IMR-90 (cell line): ENCODE results near the gene DMXL2. TPM values are rescaled to one million over a fixed set of nuclear protein-coding genes. Genes with fewer than 3 reads are reported as not detected.

Source experiments
- ATAC-seq: fragments of 200-7000 bp; cut with Tn5 transposase; 2 replicates; pipeline ENCODE4 v1.9.1; 2020; ENCODE audit warnings: low read depth, mild to moderate bottlenecking, moderate library complexity
- BruUV-seq: library from RNA; stranded (reverse); fragments of 400-500 nt; replicated peaks from 2 replicates; lab custom pipeline; 2021; lab: Mats Ljungman, UMichigan
- CTCF ChIA-PET: fragments of 300-600 bp; formaldehyde crosslinking; extraction: SDS; loops from one replicate; lab custom pipeline; 2021; ENCODE audit warnings: antibody characterized with exemption; lab: Yijun Ruan, JAX
- POLR2A ChIA-PET: fragments of 300-600 bp; sonication (Branson Sonifier 250); formaldehyde crosslinking; loops from one replicate; lab custom pipeline; 2022; ENCODE audit warnings: antibody characterized with exemption; ENCODE audit not compliant: unreplicated experiment; lab: Charles Lee
- DNase-seq: peaks from one replicate; pipeline ENCODE4 v3.0.0; 2013
- H2AFZ ChIP-seq: replicated peaks from 2 replicates; pipeline ENCODE3; 2013; ENCODE audit warnings: low read length, mild to moderate bottlenecking; ENCODE audit not compliant: poor library complexity
- H2AK5ac ChIP-seq: 2 replicates; pipeline ENCODE4 v1.6.1; 2013; ENCODE audit warnings: low read depth, low read length, inconsistent platforms
- H2AK9ac ChIP-seq: replicated peaks from 2 replicates; pipeline ENCODE3; 2013; ENCODE audit warnings: mild to moderate bottlenecking, low read depth, low read length, moderate library complexity; ENCODE audit not compliant: poor library complexity
- H2BK120ac ChIP-seq: 2 replicates; pipeline ENCODE4 v1.6.1; 2013; ENCODE audit warnings: low read depth, low read length, inconsistent platforms
- H2BK15ac ChIP-seq: 3 replicates; pipeline ENCODE4 v1.6.1; 2013; ENCODE audit warnings: low read depth, low read length, inconsistent platforms
- H2BK20ac ChIP-seq: 2 replicates; pipeline ENCODE4 v1.6.1; 2013; ENCODE audit warnings: low read depth, mild to moderate bottlenecking, inconsistent platforms, low read length, moderate library complexity
- H2BK5ac ChIP-seq: 2 replicates; pipeline ENCODE4 v1.6.1; 2013; ENCODE audit warnings: mild to moderate bottlenecking, low read depth, low read length, inconsistent platforms; ENCODE audit not compliant: poor library complexity, severe bottlenecking
- H3K14ac ChIP-seq: replicated peaks from 2 replicates; pipeline ENCODE4 v1.6.1; 2013; ENCODE audit warnings: low read depth, low read length, inconsistent platforms
- H3K18ac ChIP-seq: 2 replicates; pipeline ENCODE4 v1.6.1; 2013; ENCODE audit warnings: low read depth, low read length, control low read depth
- H3K23ac ChIP-seq: 2 replicates; pipeline ENCODE4 v1.6.1; 2013; ENCODE audit warnings: low read depth, low read length, inconsistent platforms
- H3K27ac ChIP-seq: 2 replicates; pipeline ENCODE4 v1.5.1; 2013; ENCODE audit warnings: mild to moderate bottlenecking, control low read depth, low read length; ENCODE audit not compliant: insufficient read depth
- H3K27me3 ChIP-seq: 2 replicates; pipeline ENCODE4 v1.6.1; 2013; ENCODE audit warnings: low read length; ENCODE audit not compliant: control insufficient read depth, insufficient read depth
- H3K36me3 ChIP-seq: 2 replicates; pipeline ENCODE4 v1.6.1; 2013; ENCODE audit warnings: low read length, mixed read lengths; ENCODE audit not compliant: control insufficient read depth, insufficient read depth
- H3K4ac ChIP-seq: 2 replicates; pipeline ENCODE4 v1.6.1; 2013; ENCODE audit warnings: low read depth, low read length, inconsistent platforms
- H3K4me1 ChIP-seq: 2 replicates; pipeline ENCODE4 v1.6.1; 2013; ENCODE audit warnings: low read length, mixed read lengths; ENCODE audit not compliant: control insufficient read depth, insufficient read depth
- H3K4me2 ChIP-seq: 2 replicates; pipeline ENCODE4 v1.6.1; 2013; ENCODE audit warnings: low read depth, mild to moderate bottlenecking, control low read depth, low read length, moderate library complexity
- H3K4me3 ChIP-seq: 2 replicates; pipeline ENCODE4 v1.5.1; 2013; ENCODE audit warnings: low read depth, mild to moderate bottlenecking, control low read depth, low read length, moderate library complexity; ENCODE audit not compliant: insufficient read depth
- H3K56ac ChIP-seq: 2 replicates; pipeline ENCODE4 v1.6.1; 2013; ENCODE audit warnings: low read length, inconsistent platforms; ENCODE audit not compliant: insufficient read depth; ENCODE audit errors: extremely low read depth
- H3K79me1 ChIP-seq, 2 experiments: 2 replicates each; pipeline ENCODE4 v1.6.1; 2013; ENCODE audit warnings: low read length in 2 of 2, inconsistent platforms in 1 of 2, low read depth in 1 of 2
- H3K9ac ChIP-seq: 2 replicates; pipeline ENCODE4 v1.6.1; 2013; ENCODE audit warnings: low read depth, low read length, control low read depth
- H3K9me1 ChIP-seq: 2 replicates; pipeline ENCODE4 v1.6.1; 2013; ENCODE audit warnings: low read length, inconsistent platforms; ENCODE audit not compliant: insufficient read depth
- H3K9me3 ChIP-seq: 2 replicates; pipeline ENCODE4 v1.6.1; 2013; ENCODE audit warnings: low read length; ENCODE audit not compliant: control insufficient read depth, insufficient read depth
- H4K20me1 ChIP-seq: 2 replicates; pipeline ENCODE4 v1.6.1; 2013; ENCODE audit warnings: low read length, inconsistent platforms; ENCODE audit not compliant: insufficient read depth
- H4K5ac ChIP-seq: 2 replicates; pipeline ENCODE4 v1.6.1; 2013; ENCODE audit warnings: mild to moderate bottlenecking, low read depth, low read length, control low read depth
- H4K8ac ChIP-seq, 2 experiments: 2 replicates each; pipeline ENCODE4 v1.6.1; 2013; ENCODE audit warnings: low read depth in 2 of 2, low read length in 2 of 2, control low read depth in 1 of 2, inconsistent platforms in 1 of 2
- H4K91ac ChIP-seq: 2 replicates; pipeline ENCODE4 v1.6.1; 2013; ENCODE audit warnings: low read depth, low read length, inconsistent platforms; ENCODE audit not compliant: insufficient read depth
- BHLHE40 ChIP-seq: fragments of 150-350 bp; IDR thresholded peaks from 2 replicates; pipeline ENCODE4 v1.6.1; 2016; ENCODE audit warnings: mild to moderate bottlenecking, low read depth, low read length
- CEBPB ChIP-seq: IDR thresholded peaks from 2 replicates; pipeline ENCODE4 v1.6.1; 2012; ENCODE audit warnings: low read depth, low read length, improper control_type of control experiment
- CHD1 ChIP-seq: IDR thresholded peaks from 2 replicates; pipeline ENCODE4 v1.6.1; 2012; ENCODE audit warnings: low read depth, low read length, improper control_type of control experiment
- FOS ChIP-seq: fragments of 150-350 bp; IDR thresholded peaks from 2 replicates; pipeline ENCODE4 v1.6.1; 2016; ENCODE audit warnings: low read depth, low read length
- MAFK ChIP-seq: IDR thresholded peaks from 2 replicates; pipeline ENCODE4 v1.6.1; 2012; ENCODE audit warnings: low read depth, low read length, improper control_type of control experiment
- MAZ ChIP-seq: IDR thresholded peaks from 2 replicates; pipeline ENCODE4 v1.6.1; 2012; ENCODE audit warnings: low read depth, mild to moderate bottlenecking, low read length, improper control_type of control experiment, moderate library complexity, borderline replicate concordance
- MXI1 ChIP-seq: IDR thresholded peaks from 2 replicates; pipeline ENCODE4 v1.6.1; 2012; ENCODE audit warnings: low read depth, mild to moderate bottlenecking, low read length, moderate library complexity, borderline replicate concordance
- NFE2L2 ChIP-seq: fragments of 150-350 bp; IDR thresholded peaks from 2 replicates; pipeline ENCODE4 v1.6.1; 2016; ENCODE audit warnings: low read depth, mild to moderate bottlenecking, low read length
- POLR2A ChIP-seq: IDR thresholded peaks from 2 replicates; pipeline ENCODE4 v1.6.1; 2012; ENCODE audit warnings: mild to moderate bottlenecking, low read depth, low read length
- RAD21 ChIP-seq: IDR thresholded peaks from 2 replicates; pipeline ENCODE4 v1.6.1; 2012; ENCODE audit warnings: low read length, improper control_type of control experiment
- RCOR1 ChIP-seq: IDR thresholded peaks from 2 replicates; pipeline ENCODE4 v1.6.1; 2012; ENCODE audit warnings: mild to moderate bottlenecking, low read length, improper control_type of control experiment; ENCODE audit not compliant: insufficient replicate concordance
- RFX5 ChIP-seq: IDR thresholded peaks from 2 replicates; pipeline ENCODE4 v1.8.0; 2012; ENCODE audit warnings: low read depth, mild to moderate bottlenecking, low read length, moderate library complexity
- SMC3 ChIP-seq: fragments of 150-350 bp; IDR thresholded peaks from 2 replicates; pipeline ENCODE4 v1.6.1; 2016; ENCODE audit warnings: low read depth, mild to moderate bottlenecking, antibody characterized with exemption, low read length, moderate library complexity
- WGBS, 2 experiments: methylation state at CpG; one replicate each; pipeline versions ENCODE4 v1.1.5 to v1.1.7; 2013; ENCODE audit warnings: missing lambda C conversion rate in 2 of 2; ENCODE audit not compliant: insufficient read length in 1 of 2; ENCODE audit errors: extremely low coverage in 2 of 2; 5-methylcytosine and 5-hydroxymethylcytosine counted together
- dilution Hi-C: fragments of 300-500 bp; cut with HindIII; formaldehyde crosslinking; loops from one replicate; pipeline ENCODE4 v1.14.3; 2018; ENCODE audit warnings: low sequenced_read_pairs; ENCODE audit not compliant: unreplicated experiment
- in situ Hi-C: fragments of 300-500 bp; cut with MboI; formaldehyde crosslinking; loops from 3 replicates; pipeline ENCODE4 v1.14.3; 2019; ENCODE audit warnings: low sequenced_read_pairs, inconsistent platforms, mixed read lengths
- intact Hi-C: fragments of 100-400 bp; cut with micrococcal nuclease; formaldehyde crosslinking; loops from 2 replicates; pipeline ENCODE4 v1.10.0; 2022
- polyA plus RNA-seq, 3 experiments: library from polyadenylated mRNA; depleted of rRNA; stranded (reverse); fragments of >200 nt; gene quantifications; 2 replicates each; pipeline ENCODE4 v1.2.3, GENCODE V29; 2012; ENCODE audit warnings: low replicate concordance in 1 of 3
- total RNA-seq: library from RNA; depleted of rRNA; stranded (reverse); fragments of >200 nt; gene quantifications from 2 replicates; pipeline ENCODE4 v1.2.3, GENCODE V29; 2012
- TF ChIP-seq, protein P1 (sequence below): fragments of 150-350 bp; IDR thresholded peaks from 2 replicates; pipeline ENCODE4 v1.6.1; 2017; ENCODE audit warnings: mild to moderate bottlenecking, antibody characterized with exemption, low read length, low read depth
- TF ChIP-seq, protein P2 (sequence below): fragments of 150-350 bp; IDR thresholded peaks from 2 replicates; pipeline ENCODE4 v1.6.1; 2016; ENCODE audit warnings: low read depth, mild to moderate bottlenecking, low read length, moderate library complexity, borderline replicate concordance
- TF ChIP-seq, protein P3 (sequence below): conservative IDR thresholded peaks from 2 replicates; pipeline ENCODE4 v1.5.1; 2012; ENCODE audit warnings: mild to moderate bottlenecking, low read depth, low read length, improper control_type of control experiment

Gene DMXL2
- total and polyA plus RNA-seq, 2 of the 4 experiments (the other 2 are of a cell fraction), result 9.7 to 21.9 TPM

DNA sequence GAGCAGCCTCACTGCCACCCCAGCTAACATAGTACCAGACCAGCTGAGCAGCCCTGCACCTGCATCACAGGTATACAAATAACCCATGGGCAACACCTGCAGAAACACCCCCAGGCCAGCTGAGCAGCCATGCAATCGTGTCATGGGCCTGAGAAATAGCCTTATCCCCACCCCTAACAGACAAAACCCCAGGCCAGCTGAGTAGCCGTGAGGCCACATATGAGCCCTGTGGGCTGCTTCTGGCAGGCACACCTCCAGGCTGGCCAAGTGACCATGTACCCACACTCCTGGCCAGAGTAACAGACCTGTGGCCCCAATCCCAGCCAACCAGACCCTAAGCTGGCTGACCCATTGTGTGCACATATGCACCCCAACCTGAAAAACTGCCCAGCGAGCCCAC, 138.6 kb downstream of the DMXL2 start:
- no peak overlapping the region for H3K4me2 ChIP-seq
- no peaks in the 10 kb centered on the region for H4K20me1 ChIP-seq
- POLR2A ChIA-PET, result no interaction called here
- DNase-seq, result no peak
- no peak overlapping the region for H3K9ac ChIP-seq
- H3K79me1 ChIP-seq, result no peaks in the 10 kb centered on the region; a peak in 1 of 4 replicates
- H3K9me1 ChIP-seq, result no peaks in the 10 kb centered on the region
- no peak overlapping the region for H3K23ac ChIP-seq
- intact Hi-C loops (no loop called here), in situ Hi-C loops (no loop called here), dilution Hi-C loops (no loop called here)
- WGBS, 2 experiments, result no CpG with 5 or more reads among the region's 3 CpGs
- H4K8ac ChIP-seq, result no peak overlapping the region
- H3K56ac ChIP-seq, result no peak overlapping the region
- H2AK5ac ChIP-seq, result no peak overlapping the region
- H3K4ac ChIP-seq, result no peak overlapping the region
- no peak overlapping the region for H2BK120ac ChIP-seq
- H3K4me3 ChIP-seq, result no peak overlapping the region
- peaks cover 11% of the 10 kb centered on the region for H3K9me3 ChIP-seq
- no peak for ATAC-seq
- no peak for TF ChIP-seq CHD1
- no peak for TF ChIP-seq FOS
- TF ChIP-seq SMC3, result no peak
- no peak for TF ChIP-seq MXI1
- no peak for TF ChIP-seq RCOR1
- TF ChIP-seq, protein P1, sequence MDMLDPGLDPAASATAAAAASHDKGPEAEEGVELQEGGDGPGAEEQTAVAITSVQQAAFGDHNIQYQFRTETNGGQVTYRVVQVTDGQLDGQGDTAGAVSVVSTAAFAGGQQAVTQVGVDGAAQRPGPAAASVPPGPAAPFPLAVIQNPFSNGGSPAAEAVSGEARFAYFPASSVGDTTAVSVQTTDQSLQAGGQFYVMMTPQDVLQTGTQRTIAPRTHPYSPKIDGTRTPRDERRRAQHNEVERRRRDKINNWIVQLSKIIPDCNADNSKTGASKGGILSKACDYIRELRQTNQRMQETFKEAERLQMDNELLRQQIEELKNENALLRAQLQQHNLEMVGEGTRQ, result no peak
- TF ChIP-seq, protein P2, sequence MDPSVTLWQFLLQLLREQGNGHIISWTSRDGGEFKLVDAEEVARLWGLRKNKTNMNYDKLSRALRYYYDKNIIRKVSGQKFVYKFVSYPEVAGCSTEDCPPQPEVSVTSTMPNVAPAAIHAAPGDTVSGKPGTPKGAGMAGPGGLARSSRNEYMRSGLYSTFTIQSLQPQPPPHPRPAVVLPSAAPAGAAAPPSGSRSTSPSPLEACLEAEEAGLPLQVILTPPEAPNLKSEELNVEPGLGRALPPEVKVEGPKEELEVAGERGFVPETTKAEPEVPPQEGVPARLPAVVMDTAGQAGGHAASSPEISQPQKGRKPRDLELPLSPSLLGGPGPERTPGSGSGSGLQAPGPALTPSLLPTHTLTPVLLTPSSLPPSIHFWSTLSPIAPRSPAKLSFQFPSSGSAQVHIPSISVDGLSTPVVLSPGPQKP, result no peak
- TF ChIP-seq MAFK, result no peak
- TF ChIP-seq RAD21, result no peak
- no peak for TF ChIP-seq POLR2A
- TF ChIP-seq, protein P3, sequence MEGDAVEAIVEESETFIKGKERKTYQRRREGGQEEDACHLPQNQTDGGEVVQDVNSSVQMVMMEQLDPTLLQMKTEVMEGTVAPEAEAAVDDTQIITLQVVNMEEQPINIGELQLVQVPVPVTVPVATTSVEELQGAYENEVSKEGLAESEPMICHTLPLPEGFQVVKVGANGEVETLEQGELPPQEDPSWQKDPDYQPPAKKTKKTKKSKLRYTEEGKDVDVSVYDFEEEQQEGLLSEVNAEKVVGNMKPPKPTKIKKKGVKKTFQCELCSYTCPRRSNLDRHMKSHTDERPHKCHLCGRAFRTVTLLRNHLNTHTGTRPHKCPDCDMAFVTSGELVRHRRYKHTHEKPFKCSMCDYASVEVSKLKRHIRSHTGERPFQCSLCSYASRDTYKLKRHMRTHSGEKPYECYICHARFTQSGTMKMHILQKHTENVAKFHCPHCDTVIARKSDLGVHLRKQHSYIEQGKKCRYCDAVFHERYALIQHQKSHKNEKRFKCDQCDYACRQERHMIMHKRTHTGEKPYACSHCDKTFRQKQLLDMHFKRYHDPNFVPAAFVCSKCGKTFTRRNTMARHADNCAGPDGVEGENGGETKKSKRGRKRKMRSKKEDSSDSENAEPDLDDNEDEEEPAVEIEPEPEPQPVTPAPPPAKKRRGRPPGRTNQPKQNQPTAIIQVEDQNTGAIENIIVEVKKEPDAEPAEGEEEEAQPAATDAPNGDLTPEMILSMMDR, result no peak
- TF ChIP-seq BHLHE40, result no peak
- no peak for TF ChIP-seq CEBPB
- TF ChIP-seq MAZ, result no peak
- TF ChIP-seq NFE2L2, result no peak
- no peak for TF ChIP-seq RFX5
- H3K14ac ChIP-seq, result no peak overlapping the region
- CTCF ChIA-PET, result no interaction called here
- BruUV-seq, result no TSS peak
- no peaks in the 10 kb centered on the region for H3K27me3 ChIP-seq
- no peak overlapping the region for H3K18ac ChIP-seq
- H2AFZ ChIP-seq, result peak overlapping the region; percentile 46
- no peak overlapping the region for H4K91ac ChIP-seq
- no peaks in the 10 kb centered on the region for H3K4me1 ChIP-seq
- H3K27ac ChIP-seq, result no peak overlapping the region
- no peak overlapping the region for H2AK9ac ChIP-seq
- H4K5ac ChIP-seq, result no peak overlapping the region
- no peak overlapping the region for H2BK5ac ChIP-seq
- H3K36me3 ChIP-seq, result peaks cover 5% of the 10 kb centered on the region; the same call in 1 of the 2 replicates
- no peak overlapping the region for H2BK20ac ChIP-seq
- no peak overlapping the region for H2BK15ac ChIP-seq
